Stimulated activated CD4-positive, alpha-beta T cell treated with anti-CD3 and anti-CD28 coated beads, TNF-alpha, amount 100 ng/mL, for 1 hour (primary cell): ENCODE results near the gene OLFM2.
"Not testable (repeated sequence)": the region's sequence is repeated elsewhere in the genome, so short reads cannot be mapped to it uniquely, and the experiment has no call there.

Experiments
- DNase-seq, 3 donors: peaks; one replicate each; pipeline ENCODE4 v3.0.0-alpha.2; 2020; ENCODE audit warnings: low read depth in 3 of 3, low spot score in 1 of 3

The OLFM2 gene

GRCh38 chr19:9865732-9866501, 70.4 kb downstream of the OLFM2 start:
- peak in 1 of 3 donors; percentile 19 for DNase-seq

- DNase-seq, result no peak
Observed at GRCh38 chr19:9863759-9864158, 72.6 kb downstream of the OLFM2 start.

DNA sequence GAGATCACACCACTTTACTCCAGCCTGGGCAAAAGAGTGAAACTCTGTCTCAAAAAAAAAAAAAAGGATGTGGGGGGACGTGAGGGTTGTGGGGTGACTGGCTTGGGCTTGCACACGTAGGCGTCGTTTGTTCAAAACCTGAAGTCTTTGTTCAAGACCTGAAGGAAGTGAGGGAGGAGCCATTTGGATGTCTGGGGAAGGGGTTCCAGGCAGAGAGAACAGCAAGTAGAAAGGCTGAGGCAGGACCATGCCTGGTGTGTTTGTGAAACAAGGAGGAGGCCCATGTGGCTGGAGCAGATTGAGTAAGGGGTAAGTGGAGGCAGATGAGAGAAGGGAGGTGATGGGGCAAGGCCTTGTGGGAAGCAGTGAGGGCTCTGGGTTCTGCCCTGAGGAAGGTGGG, 73.4 kb downstream of the OLFM2 start:
- DNase-seq, result no peak

DNA sequence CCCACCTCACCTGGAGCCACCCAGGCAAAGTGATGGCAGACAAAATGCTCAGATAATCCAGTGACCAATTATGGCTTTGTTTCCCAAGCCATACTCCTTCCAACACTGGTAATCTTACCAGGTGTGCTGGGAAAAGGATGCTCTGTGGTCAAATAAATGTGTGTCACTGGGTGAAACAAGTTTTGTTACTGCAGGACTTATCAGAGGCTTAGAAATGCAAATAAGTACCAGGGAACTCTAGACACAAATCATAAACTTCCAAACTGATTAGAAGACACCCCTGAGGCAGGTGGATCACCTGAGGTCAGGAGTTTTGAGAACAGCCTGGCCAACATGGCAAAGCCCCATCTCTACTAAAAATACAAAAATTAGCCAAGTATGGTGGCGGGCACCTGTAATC, 74.8 kb downstream of the OLFM2 start:
- no peak for DNase-seq

GRCh38 chr19:9860407-9860806, 75.9 kb downstream of the OLFM2 start:
- no peak for DNase-seq

DNA sequence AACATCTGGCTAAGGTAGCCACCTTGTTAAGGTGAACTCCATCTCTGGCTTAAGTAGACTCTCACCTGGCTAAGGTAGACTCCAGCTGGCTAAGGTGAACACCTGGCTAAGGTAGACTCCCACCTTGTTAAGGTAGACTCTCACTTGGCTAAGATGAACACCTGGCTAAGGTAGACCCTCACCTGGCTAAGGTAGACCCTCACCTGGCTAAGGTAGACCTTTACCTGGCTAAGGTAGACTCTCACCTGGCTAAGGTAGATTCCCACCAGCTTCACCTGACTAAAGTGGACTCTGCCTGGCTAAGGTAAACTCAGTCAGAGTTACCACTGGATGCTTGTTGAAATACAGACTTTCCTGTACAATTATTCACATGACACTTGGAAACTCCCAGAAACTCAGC, 77.5 kb downstream of the OLFM2 start:
- DNase-seq, result no peak

- DNase-seq, result no peak
Observed at GRCh38 chr19:9857920-9858746, 78.2 kb downstream of the OLFM2 start.

- DNase-seq, result no peak
Observed at GRCh38 chr19:9857076-9857721, 79.1 kb downstream of the OLFM2 start.

DNA sequence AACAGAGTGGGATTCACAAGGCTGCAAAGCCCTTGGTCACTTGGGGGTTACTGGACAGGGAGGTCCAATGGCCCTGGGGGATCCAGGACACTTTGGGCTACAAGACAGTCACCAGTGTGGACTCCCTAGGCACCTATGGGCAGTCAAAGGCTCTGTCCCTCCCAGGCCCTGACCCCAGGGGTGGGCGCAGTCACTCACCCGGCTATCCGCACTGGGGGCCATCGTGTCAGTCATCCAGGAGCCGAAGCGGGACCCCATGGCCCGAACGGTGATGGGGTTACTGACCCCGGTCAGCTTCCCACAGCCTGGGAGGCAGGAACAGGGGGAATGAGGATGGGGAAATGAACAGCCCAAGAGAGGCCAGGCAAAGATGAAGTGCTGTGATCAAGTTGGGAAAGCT, 79.7 kb downstream of the OLFM2 start:
- no peak for DNase-seq

- no peak for DNase-seq
Observed at GRCh38 chr19:9854282-9854846, 82.0 kb downstream of the OLFM2 start.

- no peak for DNase-seq
Observed at GRCh38 chr19:9850235-9850959, 85.9 kb downstream of the OLFM2 start.

GRCh38 chr19:9849791-9850190, 86.5 kb downstream of the OLFM2 start:
- no peak for DNase-seq

DNA sequence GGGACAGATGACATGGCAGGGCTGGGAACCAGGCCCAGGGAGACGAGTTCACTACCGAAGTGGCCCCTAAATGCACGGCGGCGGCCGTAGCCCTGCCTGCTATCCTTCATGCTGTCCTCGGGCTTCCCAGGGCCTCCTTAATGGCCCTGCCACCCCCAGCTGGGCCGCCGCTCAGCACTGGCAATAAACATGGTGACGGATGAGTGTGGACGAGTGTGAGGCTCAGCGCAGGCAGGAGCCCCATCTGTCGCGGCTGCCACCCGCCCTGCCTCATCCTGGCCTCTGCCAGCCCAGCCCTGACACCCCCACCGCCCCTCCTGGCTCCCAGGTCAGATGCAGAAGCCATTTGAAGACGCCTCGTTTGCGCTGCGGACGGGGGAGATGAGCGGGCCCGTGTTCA, 87.6 kb downstream of the OLFM2 start:
- no peak for DNase-seq

GRCh38 chr19:9848060-9848459, 88.3 kb downstream of the OLFM2 start:
- no peak for DNase-seq

- DNase-seq, result peak in 1 of 3 donors; percentile 27
Observed at GRCh38 chr19:9847087-9847671, 89.1 kb downstream of the OLFM2 start.

GRCh38 chr19:9843626-9844273, 92.6 kb downstream of the OLFM2 start:
- DNase-seq, result not testable (repeated sequence)

DNA sequence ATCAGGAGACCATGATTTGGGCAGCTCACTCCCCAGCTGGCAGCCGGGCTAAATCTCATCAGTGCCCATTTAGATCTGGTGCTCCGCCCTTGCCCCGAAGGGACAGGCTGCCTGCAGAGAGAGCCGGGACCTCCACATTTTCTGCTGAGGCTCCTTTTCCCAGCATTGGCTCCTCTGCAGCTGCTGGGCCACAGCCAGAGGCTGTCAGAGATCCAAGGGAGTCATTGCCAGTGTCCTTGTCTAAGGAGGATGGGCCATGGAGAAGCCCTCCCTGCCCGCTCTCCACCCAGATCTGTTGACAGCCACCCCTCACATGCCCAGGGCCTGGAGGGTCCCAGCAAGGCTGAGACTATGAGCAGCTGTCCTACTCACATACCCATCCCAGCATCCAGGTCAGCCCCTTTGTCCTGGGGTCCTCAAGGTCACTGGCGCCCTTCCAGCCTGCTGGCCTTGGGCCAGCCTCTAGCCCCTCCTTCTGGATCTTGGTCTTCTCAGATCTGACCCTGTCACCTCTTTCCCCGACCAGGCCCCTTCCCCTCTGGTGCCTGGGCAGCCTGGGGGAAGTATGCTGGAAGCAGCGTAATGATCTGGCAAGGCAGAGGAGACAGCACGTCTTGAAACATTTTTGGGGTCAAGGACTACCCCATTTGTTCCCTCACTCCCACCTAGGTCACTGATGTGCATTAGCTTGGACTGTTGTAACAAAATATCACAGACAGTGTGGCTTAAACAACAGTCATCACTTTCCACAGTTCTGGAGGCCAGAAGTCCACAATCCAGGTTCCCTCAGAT, 93.3 kb downstream of the OLFM2 start:
- no peak for DNase-seq

DNA sequence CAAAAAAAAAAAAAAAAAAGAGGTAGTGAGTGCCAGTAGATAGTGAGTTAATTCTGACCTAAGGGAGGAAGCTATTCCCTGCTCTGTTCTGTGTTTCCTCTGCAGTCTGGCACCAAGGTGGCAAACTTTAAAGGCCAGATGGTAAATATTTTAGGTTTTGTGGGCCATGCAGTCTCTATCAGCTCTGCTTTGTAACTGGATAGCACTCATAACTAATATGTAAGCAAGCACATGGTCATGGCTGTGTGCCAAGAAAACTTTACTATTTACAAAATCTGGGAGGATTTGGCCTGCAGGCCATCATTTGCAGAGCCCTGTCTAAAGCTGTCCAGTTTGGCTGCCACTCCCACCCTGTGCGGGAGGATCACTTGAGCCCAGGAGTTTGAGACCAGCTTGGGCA, 96.9 kb downstream of the OLFM2 start:
- DNase-seq, result no peak

DNA sequence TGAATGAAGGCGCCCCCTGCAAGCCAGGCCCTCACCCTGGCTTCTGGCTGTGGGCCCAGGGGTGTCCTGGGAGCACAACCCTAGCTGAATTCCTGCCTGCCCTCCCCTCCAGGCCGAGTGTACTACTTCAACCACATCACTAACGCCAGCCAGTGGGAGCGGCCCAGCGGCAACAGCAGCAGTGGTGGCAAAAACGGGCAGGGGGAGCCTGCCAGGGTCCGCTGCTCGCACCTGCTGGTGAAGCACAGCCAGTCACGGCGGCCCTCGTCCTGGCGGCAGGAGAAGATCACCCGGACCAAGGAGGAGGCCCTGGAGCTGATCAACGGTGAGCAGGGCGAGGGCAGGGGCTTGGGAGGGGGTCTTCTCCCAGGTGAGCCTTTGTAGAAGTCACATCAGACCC, 98.0 kb downstream of the OLFM2 start:
- DNase-seq, result no peak
